ENCODE data around the gene SWT1. TPM values are rescaled to one million over a fixed set of nuclear protein-coding genes. Genes with fewer than 3 reads are reported as not detected.
A peak's percentile ranks its signal among the peaks of the same experiment; 100 is the strongest.

Gene SWT1
- total and polyA plus RNA-seq, 2 of the 13 experiments (the other 11 are each of a cell fraction or from before 2014, with no cell fraction given) = 1.7 to 2.5 TPM

DNA sequence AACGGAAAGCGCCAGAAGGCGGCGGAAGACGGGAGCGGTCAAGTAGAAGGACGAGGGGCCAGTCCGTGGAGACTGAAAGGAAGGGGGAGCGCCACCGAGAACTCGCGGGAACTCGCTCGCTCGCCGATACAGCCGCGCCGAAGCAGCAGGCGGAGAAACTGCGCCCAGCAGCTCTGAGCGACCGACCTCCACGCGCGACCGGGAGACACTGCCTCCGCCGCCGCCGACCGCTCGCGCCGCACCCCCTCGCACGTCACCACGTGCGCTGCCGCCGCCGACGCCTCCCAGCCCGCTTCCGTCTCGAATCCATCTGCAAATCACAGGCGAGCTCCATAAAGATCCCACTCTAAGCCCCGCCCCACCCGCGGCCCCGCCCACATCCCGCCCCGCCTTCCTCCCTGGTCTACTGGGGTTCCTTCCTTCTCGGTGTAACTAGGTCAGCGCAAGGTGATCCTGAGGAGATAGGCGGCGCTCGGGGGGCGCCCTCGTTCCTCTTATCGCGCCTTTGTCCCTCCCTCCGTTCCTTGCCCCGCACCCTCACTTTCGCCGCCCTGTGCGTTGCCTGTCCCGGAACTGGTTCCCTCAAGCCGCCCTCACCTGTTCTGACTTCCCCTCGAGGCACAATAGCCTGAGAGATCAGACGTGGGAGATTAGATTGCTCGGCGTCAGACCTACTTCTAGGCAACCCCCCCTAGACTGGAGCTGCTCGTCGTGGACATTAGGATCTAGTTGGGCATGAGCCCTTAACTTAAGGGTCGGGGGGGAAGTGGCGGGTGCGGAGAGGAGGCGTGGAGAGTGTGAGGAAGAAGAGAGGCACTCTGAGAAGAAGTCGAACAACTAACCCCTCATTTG lies 160.3 kb downstream of the SWT1 start, which contains the start of gene IVNS1ABP (continued):
- TF ChIP-seq, protein P1, sequence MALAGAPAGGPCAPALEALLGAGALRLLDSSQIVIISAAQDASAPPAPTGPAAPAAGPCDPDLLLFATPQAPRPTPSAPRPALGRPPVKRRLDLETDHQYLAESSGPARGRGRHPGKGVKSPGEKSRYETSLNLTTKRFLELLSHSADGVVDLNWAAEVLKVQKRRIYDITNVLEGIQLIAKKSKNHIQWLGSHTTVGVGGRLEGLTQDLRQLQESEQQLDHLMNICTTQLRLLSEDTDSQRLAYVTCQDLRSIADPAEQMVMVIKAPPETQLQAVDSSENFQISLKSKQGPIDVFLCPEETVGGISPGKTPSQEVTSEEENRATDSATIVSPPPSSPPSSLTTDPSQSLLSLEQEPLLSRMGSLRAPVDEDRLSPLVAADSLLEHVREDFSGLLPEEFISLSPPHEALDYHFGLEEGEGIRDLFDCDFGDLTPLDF (CRISPR knock-in tag; IDR thresholded peaks at IDR 0.05) = no peak
- TF ChIP-seq, protein P2, sequence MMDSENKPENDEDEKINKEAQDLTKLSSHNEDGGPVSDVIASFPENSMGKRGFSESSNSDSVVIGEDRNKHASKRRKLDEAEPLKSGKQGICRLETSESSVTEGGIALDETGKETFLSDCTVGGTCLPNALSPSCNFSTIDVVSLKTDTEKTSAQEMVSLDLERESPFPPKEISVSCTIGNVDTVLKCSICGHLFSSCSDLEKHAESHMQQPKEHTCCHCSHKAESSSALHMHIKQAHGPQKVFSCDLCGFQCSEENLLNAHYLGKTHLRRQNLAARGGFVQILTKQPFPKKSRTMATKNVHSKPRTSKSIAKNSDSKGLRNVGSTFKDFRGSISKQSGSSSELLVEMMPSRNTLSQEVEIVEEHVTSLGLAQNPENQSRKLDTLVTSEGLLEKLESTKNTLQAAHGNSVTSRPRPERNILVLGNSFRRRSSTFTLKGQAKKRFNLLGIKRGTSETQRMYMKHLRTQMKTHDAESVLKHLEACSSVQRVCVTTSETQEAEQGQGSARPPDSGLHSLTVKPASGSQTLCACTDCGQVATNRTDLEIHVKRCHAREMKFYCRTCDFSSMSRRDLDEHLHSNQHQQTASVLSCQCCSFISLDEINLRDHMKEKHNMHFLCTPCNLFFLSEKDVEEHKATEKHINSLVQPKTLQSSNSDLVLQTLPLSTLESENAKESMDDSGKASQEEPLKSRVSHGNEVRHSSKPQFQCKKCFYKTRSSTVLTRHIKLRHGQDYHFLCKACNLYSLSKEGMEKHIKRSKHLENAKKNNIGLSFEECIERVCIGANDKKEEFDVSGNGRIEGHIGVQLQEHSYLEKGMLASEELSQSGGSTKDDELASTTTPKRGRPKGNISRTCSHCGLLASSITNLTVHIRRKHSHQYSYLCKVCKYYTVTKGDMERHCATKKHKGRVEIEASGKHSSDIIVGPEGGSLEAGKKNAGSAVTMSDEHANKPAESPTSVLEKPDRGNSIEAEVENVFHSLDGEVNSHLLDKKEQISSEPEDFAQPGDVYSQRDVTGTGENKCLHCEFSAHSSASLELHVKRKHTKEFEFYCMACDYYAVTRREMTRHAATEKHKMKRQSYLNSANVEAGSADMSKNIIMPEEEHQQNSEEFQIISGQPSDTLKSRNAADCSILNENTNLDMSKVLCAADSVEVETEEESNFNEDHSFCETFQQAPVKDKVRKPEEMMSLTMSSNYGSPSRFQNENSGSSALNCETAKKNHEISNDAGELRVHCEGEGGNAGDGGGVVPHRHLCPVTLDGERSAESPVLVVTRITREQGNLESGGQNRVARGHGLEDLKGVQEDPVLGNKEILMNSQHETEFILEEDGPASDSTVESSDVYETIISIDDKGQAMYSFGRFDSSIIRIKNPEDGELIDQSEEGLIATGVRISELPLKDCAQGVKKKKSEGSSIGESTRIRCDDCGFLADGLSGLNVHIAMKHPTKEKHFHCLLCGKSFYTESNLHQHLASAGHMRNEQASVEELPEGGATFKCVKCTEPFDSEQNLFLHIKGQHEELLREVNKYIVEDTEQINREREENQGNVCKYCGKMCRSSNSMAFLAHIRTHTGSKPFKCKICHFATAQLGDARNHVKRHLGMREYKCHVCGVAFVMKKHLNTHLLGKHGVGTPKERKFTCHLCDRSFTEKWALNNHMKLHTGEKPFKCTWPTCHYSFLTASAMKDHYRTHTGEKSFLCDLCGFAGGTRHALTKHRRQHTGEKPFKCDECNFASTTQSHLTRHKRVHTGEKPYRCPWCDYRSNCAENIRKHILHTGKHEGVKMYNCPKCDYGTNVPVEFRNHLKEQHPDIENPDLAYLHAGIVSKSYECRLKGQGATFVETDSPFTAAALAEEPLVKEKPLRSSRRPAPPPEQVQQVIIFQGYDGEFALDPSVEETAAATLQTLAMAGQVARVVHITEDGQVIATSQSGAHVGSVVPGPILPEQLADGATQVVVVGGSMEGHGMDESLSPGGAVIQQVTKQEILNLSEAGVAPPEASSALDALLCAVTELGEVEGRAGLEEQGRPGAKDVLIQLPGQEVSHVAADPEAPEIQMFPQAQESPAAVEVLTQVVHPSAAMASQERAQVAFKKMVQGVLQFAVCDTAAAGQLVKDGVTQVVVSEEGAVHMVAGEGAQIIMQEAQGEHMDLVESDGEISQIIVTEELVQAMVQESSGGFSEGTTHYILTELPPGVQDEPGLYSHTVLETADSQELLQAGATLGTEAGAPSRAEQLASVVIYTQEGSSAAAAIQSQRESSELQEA (CRISPR knock-in tag; IDR thresholded peaks at IDR 0.05; ENCODE audit: not compliant biosample characterization) = no peak
- peak; percentile 16; the same call in 1 of the 2 replicates for TF ChIP-seq MIER3 (CRISPR knock-in tag; IDR thresholded peaks at IDR 0.05; ENCODE audit: borderline replicate concordance)
- no peak for TF ChIP-seq ZNF460 (CRISPR knock-in tag; IDR thresholded peaks at IDR 0.05; ENCODE audit: borderline replicate concordance)
- peak; percentile 59 for TF ChIP-seq ZSCAN21 (CRISPR knock-in tag; IDR thresholded peaks at IDR 0.05; ENCODE audit: borderline replicate concordance)
- TF ChIP-seq NR2F1 (CRISPR knock-in tag; IDR thresholded peaks at IDR 0.05) = no peak; a peak in 1 of 4 replicates
- TF ChIP-seq ZNF160 (CRISPR knock-in tag; IDR thresholded peaks at IDR 0.05) = no peak; the same call in 1 of the 2 replicates
- peak; percentile 74 for TF ChIP-seq ZFP36L1 (CRISPR knock-in tag; IDR thresholded peaks at IDR 0.05)
- TF ChIP-seq HOXA5 (CRISPR knock-in tag; IDR thresholded peaks at IDR 0.05) = no peak
- TF ChIP-seq KLF16 (CRISPR knock-in tag; IDR thresholded peaks at IDR 0.05) = 0 out of 4 replicates have a peak, but pooled peaks of 1 of the 2 experiments have one; percentile 31
- no peak for TF ChIP-seq ZNF616 (CRISPR knock-in tag; IDR thresholded peaks at IDR 0.05; ENCODE audit: low read depth)
- TF ChIP-seq, protein P3, sequence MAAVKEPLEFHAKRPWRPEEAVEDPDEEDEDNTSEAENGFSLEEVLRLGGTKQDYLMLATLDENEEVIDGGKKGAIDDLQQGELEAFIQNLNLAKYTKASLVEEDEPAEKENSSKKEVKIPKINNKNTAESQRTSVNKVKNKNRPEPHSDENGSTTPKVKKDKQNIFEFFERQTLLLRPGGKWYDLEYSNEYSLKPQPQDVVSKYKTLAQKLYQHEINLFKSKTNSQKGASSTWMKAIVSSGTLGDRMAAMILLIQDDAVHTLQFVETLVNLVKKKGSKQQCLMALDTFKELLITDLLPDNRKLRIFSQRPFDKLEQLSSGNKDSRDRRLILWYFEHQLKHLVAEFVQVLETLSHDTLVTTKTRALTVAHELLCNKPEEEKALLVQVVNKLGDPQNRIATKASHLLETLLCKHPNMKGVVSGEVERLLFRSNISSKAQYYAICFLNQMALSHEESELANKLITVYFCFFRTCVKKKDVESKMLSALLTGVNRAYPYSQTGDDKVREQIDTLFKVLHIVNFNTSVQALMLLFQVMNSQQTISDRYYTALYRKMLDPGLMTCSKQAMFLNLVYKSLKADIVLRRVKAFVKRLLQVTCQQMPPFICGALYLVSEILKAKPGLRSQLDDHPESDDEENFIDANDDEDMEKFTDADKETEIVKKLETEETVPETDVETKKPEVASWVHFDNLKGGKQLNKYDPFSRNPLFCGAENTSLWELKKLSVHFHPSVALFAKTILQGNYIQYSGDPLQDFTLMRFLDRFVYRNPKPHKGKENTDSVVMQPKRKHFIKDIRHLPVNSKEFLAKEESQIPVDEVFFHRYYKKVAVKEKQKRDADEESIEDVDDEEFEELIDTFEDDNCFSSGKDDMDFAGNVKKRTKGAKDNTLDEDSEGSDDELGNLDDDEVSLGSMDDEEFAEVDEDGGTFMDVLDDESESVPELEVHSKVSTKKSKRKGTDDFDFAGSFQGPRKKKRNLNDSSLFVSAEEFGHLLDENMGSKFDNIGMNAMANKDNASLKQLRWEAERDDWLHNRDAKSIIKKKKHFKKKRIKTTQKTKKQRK (IDR thresholded peaks at IDR 0.05; ENCODE audit: low read length) = no peak

All from HepG2 (cell line).